Thyroid gland (tissue), 4 donors: Measurements from ENCODE around the gene LALBA. TPM values are rescaled to one million over a fixed set of nuclear protein-coding genes. Genes with fewer than 3 reads are reported as not detected.

Experiments
- DNase-seq, 2 donors: peaks; one replicate each; pipeline ENCODE4 v3.0.0-alpha.2; 2019
- H3K27ac ChIP-seq, 3 donors: fragments of 200-600 bp; sonication (generic); 1 replicate in 2 of 3; 2 replicates in 1 of 3; pipeline ENCODE4 v1.5.1; 2016 to 2019; ENCODE audit warnings: mild to moderate bottlenecking in 1 of 3, moderate library complexity in 1 of 3
- H3K27me3 ChIP-seq: fragments of 200-600 bp; sonication (generic); one replicate; pipeline ENCODE4 v1.5.1; 2019
- H3K36me3 ChIP-seq, 2 donors: fragments of 200-600 bp; sonication (generic); one replicate each; pipeline ENCODE4 v1.5.1; 2016 to 2019
- H3K4me1 ChIP-seq, 2 donors: fragments of 200-600 bp; sonication (generic); one replicate each; pipeline ENCODE4 v1.5.1; 2017 to 2019
- H3K4me3 ChIP-seq, 3 donors: fragments of 200-600 bp; sonication (generic); replicated peaks in 1 of 3; 1 replicate in 2 of 3; 2 replicates in 1 of 3; pipeline ENCODE4 v1.5.1; 2016; ENCODE audit warnings: mild to moderate bottlenecking in 1 of 3
- H3K9me3 ChIP-seq: fragments of 200-600 bp; sonication (generic); one replicate; pipeline ENCODE4 v1.5.1; 2017
- CTCF ChIP-seq, 6 experiments: fragments of 200-600 bp in 3 of 6; fragments of 450-650 bp in 3 of 6; sonication (generic) in 3 of 6; IDR thresholded peaks; one replicate each; pipeline ENCODE4 v1.5.1; 2016 to 2019; ENCODE audit warnings: antibody characterized with exemption in 6 of 6, mild to moderate bottlenecking in 2 of 6, inconsistent platforms in 1 of 6, moderate library complexity in 1 of 6
- POLR2A ChIP-seq, 2 donors: fragments of 450-650 bp; IDR thresholded peaks; one replicate each; pipeline ENCODE4 v1.6.1; 2017; ENCODE audit warnings: antibody characterized with exemption in 2 of 2, mild to moderate bottlenecking in 2 of 2, moderate library complexity in 1 of 2
- WGBS, 2 donors: methylation state at CpG; one replicate each; pipeline ENCODE4 v1.1.5; 2017; 5-methylcytosine and 5-hydroxymethylcytosine counted together
- intact Hi-C: fragments of 100-400 bp; cut with DNase I; formaldehyde crosslinking; loops from one replicate; pipeline ENCODE4 v1.15.1; 2023
- total RNA-seq, 4 donors: library from RNA; depleted of rRNA; stranded (reverse); fragments of >200 nt; gene quantifications; one replicate each; pipeline ENCODE4 v1.2.3, GENCODE V29; 2016

The LALBA gene
- total RNA-seq: not detected

- no peak for TF ChIP-seq POLR2A (IDR thresholded peaks at IDR 0.05)
- no peak for TF ChIP-seq CTCF (IDR thresholded peaks at IDR 0.05)
- no peaks in the 10 kb centered on the region for H3K4me1 ChIP-seq
- H3K4me3 ChIP-seq: no peak within 1 kb of the TSS
- H3K36me3 ChIP-seq: no peaks in the 10 kb centered on the region
- no peak for DNase-seq
- intact Hi-C loops: no loop called here
- H3K27ac ChIP-seq: no peak within 1 kb of the TSS
- 87 to 93% methylated on average over 1 of the region's 1 CpG for WGBS, 2 donors
- H3K27me3 ChIP-seq: no peaks in the 10 kb centered on the region
- H3K9me3 ChIP-seq: no peaks in the 10 kb centered on the region
Measured at GRCh38 chr12:48569946-48570345, at the start of gene LALBA. Gene LALBA, minus strand, starts transcription at chr12:48570046. Its CDS starts 26 bp downstream, at chr12:48570020.

GRCh38 chr12:48618541-48618940, 48.7 kb upstream of the LALBA start:
- Histone ChIP-seq H3K4me1 (no peaks in the 10 kb centered on the region), H3K4me3 (no peak overlapping the region), H3K27ac (no peak overlapping the region), H3K36me3 (no peaks in the 10 kb centered on the region), H3K27me3 (no peaks in the 10 kb centered on the region), H3K9me3 (no peaks in the 10 kb centered on the region)
- TF ChIP-seq POLR2A (IDR thresholded peaks at IDR 0.05) (no peak), CTCF (IDR thresholded peaks at IDR 0.05) (peak; percentile 76 to 96 (median 92))
- 22 to 27% methylated on average over 7 of the region's 7 CpGs for WGBS, 2 donors
- intact Hi-C loops: no loop called here
- peak; percentile 68 to 69 for DNase-seq

- Histone ChIP-seq H3K27me3 (no peaks in the 10 kb centered on the region), H3K9me3 (no peaks in the 10 kb centered on the region), H3K4me3 (no peak overlapping the region), H3K27ac (no peak overlapping the region), H3K4me1 (no peaks in the 10 kb centered on the region), H3K36me3 (no peaks in the 10 kb centered on the region)
- WGBS, 2 donors: 87 to 90% methylated on average over 4 of the region's 4 CpGs
- intact Hi-C loops: no loop called here
- no peak for TF ChIP-seq CTCF (IDR thresholded peaks at IDR 0.05)
- no peak for TF ChIP-seq POLR2A (IDR thresholded peaks at IDR 0.05)
- no peak for DNase-seq
Measured at GRCh38 chr12:48615681-48616080, 45.8 kb upstream of the LALBA start.

GRCh38 chr12:48613321-48613720, 43.5 kb upstream of the LALBA start:
- H3K27ac ChIP-seq: no peak overlapping the region
- intact Hi-C loops: no loop called here
- TF ChIP-seq CTCF (IDR thresholded peaks at IDR 0.05) (no peak), POLR2A (IDR thresholded peaks at IDR 0.05) (no peak)

GRCh38 chr12:48602192-48602989, 32.5 kb upstream of the LALBA start:
- no peak for DNase-seq
- 50 to 67% methylated on average over 1 of the region's 1 CpG for WGBS, 2 donors
- Histone ChIP-seq H3K36me3 (no peaks in the 10 kb centered on the region), H3K27ac (no peak overlapping the region), H3K4me3 (no peak overlapping the region), H3K9me3 (no peaks in the 10 kb centered on the region), H3K4me1 (no peaks in the 10 kb centered on the region), H3K27me3 (no peaks in the 10 kb centered on the region)
- intact Hi-C loops: no loop called here
- TF ChIP-seq POLR2A (IDR thresholded peaks at IDR 0.05) (no peak), CTCF (IDR thresholded peaks at IDR 0.05) (no peak)

More at GRCh38 chr12:48613321-48613720, 43.5 kb upstream of the LALBA start:
- no peaks in the 10 kb centered on the region for H3K9me3 ChIP-seq
- H3K4me3 ChIP-seq: no peak overlapping the region
- 76 to 84% methylated on average over 1 of the region's 1 CpG for WGBS, 2 donors
- no peaks in the 10 kb centered on the region for H3K36me3 ChIP-seq
- H3K27me3 ChIP-seq: no peaks in the 10 kb centered on the region
- H3K4me1 ChIP-seq: no peaks in the 10 kb centered on the region
- DNase-seq: no peak
